A549 (cell line): ENCODE results near the gene ZC4H2. TPM values are rescaled to one million over a fixed set of nuclear protein-coding genes. Genes with fewer than 3 reads are reported as not detected.

Experiments
- ATAC-seq, 2 experiments: fragments of 200-7000 bp in 1 of 2; fragments of >200 bp in 1 of 2; cut with Nextera tagmentation in 1 of 2; cut with Tn5 transposase in 1 of 2; 3 replicates each; pipeline versions ENCODE4 v1.8.0 to v1.9.1; 2018 to 2020; ENCODE audit warnings: mild to moderate bottlenecking in 1 of 2, moderate library complexity in 1 of 2
- CTCF ChIA-PET: fragments of 300-600 bp; sonication (Branson Sonifier 250); formaldehyde crosslinking; extraction: SDS; loops from one replicate; lab custom pipeline; 2021; ENCODE audit warnings: antibody characterized with exemption, inconsistent platforms; lab: Yijun Ruan, JAX
- POLR2A ChIA-PET: fragments of 350-600 bp; formaldehyde crosslinking; extraction: SDS; loops from one replicate; lab custom pipeline; 2021; ENCODE audit warnings: antibody characterized with exemption, inconsistent platforms; lab: Yijun Ruan, JAX
- DNase-seq, 2 experiments: peaks; one replicate each; pipeline versions ENCODE4 v3.0.0 to v3.0.0-alpha.2; 2011 to 2016; ENCODE audit warnings: low read depth in 1 of 2, low spot score in 1 of 2
- FAIRE-seq: peaks from 2 replicates; lab custom pipeline; 2011; peaks lifted over from hg19 to GRCh38; lab: Jason Lieb, UNC
- H3K27ac ChIP-seq, 2 experiments: fragments of >200 bp; sonication (Bioruptor Twin); formaldehyde crosslinking; 3 replicates each; pipeline ENCODE4 v1.5.1; 2016 to 2017
- H3K4me1 ChIP-seq: fragments of >200 bp; sonication (Bioruptor Twin); formaldehyde crosslinking; 3 replicates; pipeline ENCODE4 v1.6.1; 2016
- H3K4me2 ChIP-seq: fragments of >200 bp; sonication (Bioruptor Twin); formaldehyde crosslinking; 3 replicates; pipeline ENCODE4 v1.6.1; 2016
- H3K4me3 ChIP-seq: fragments of >200 bp; sonication (Bioruptor Twin); formaldehyde crosslinking; 3 replicates; pipeline ENCODE4 v1.5.1; 2016
- H3K9me3 ChIP-seq: fragments of >200 bp; sonication (Bioruptor Twin); formaldehyde crosslinking; 3 replicates; pipeline ENCODE4 v1.6.1; 2016
- EHF ChIP-seq: fragments of 250-450 bp; sonication (Bioruptor Pico); IDR thresholded peaks from 2 replicates; pipeline ENCODE4 v1.5.0; 2020; ENCODE audit warnings: mild to moderate bottlenecking
- FOSB ChIP-seq: fragments of 250-450 bp; sonication (Bioruptor Pico); IDR thresholded peaks from 2 replicates; pipeline ENCODE4 v1.5.0; 2020; ENCODE audit warnings: mild to moderate bottlenecking, moderate library complexity
- FOSL2 ChIP-seq, 2 experiments: fragments of 450-650 bp in 1 of 2; fragments of >200 bp in 1 of 2; sonication (Bioruptor Twin) in 1 of 2; formaldehyde crosslinking; IDR thresholded peaks; 2 replicates each; pipeline versions ENCODE4 v1.5.0 to v1.6.1; 2016 to 2020; ENCODE audit warnings: mild to moderate bottlenecking in 1 of 2, moderate library complexity in 1 of 2
- HDAC2 ChIP-seq: fragments of 200-600 bp; sonication (generic); IDR thresholded peaks from 2 replicates; pipeline ENCODE4 v1.6.1; 2016
- MAX ChIP-seq: IDR thresholded peaks from 2 replicates; pipeline ENCODE4 v1.6.1; 2012
- MYC ChIP-seq: IDR thresholded peaks from 2 replicates; pipeline ENCODE4 v1.6.1; 2012; ENCODE audit warnings: mild to moderate bottlenecking, inconsistent platforms, low read length, improper control_type of control experiment, borderline replicate concordance
- NPAS2 ChIP-seq: fragments of 250-450 bp; sonication (Bioruptor Pico); IDR thresholded peaks from 2 replicates; pipeline ENCODE4 v1.8.0; 2022; ENCODE audit warnings: mild to moderate bottlenecking, moderate library complexity, borderline replicate concordance
- NR3C1 ChIP-seq: fragments of >200 bp; sonication (Bioruptor Twin); formaldehyde crosslinking; IDR thresholded peaks from 3 replicates; pipeline ENCODE4 v1.6.1; 2017
- POLR2A ChIP-seq: IDR thresholded peaks from 2 replicates; pipeline ENCODE4 v1.6.1; 2012; ENCODE audit warnings: mild to moderate bottlenecking, low read length
- RAD21 ChIP-seq, 2 experiments: fragments of >200 bp in 1 of 2; sonication (Bioruptor Twin) in 1 of 2; formaldehyde crosslinking in 1 of 2; IDR thresholded peaks in 1 of 2; conservative IDR thresholded peaks in 1 of 2; 2 replicates in 1 of 2; 3 replicates in 1 of 2; pipeline ENCODE4 v1.6.1; 2012 to 2018; ENCODE audit warnings: inconsistent platforms in 1 of 2
- RNF2 ChIP-seq: fragments of 200-600 bp; sonication (generic); IDR thresholded peaks from 2 replicates; pipeline ENCODE4 v1.6.1; 2016; ENCODE audit warnings: low read depth, mild to moderate bottlenecking, antibody characterized with exemption, moderate library complexity, borderline replicate concordance
- SREBF2 ChIP-seq: fragments of 450-650 bp; IDR thresholded peaks from 2 replicates; pipeline ENCODE4 v1.6.1; 2014; ENCODE audit warnings: mild to moderate bottlenecking, moderate library complexity
- TP53 ChIP-seq: fragments of 250-450 bp; sonication (Bioruptor Pico); IDR thresholded peaks from 2 replicates; pipeline ENCODE4 v1.5.0; 2021; ENCODE audit warnings: mild to moderate bottlenecking, moderate library complexity
- ZSCAN20 ChIP-seq: fragments of 250-450 bp; sonication (Bioruptor Pico); IDR thresholded peaks from 2 replicates; pipeline ENCODE4 v1.8.0; 2022; ENCODE audit warnings: mild to moderate bottlenecking, moderate library complexity
- WGBS: methylation state at CpG from one replicate; pipeline ENCODE4 v1.1.6; 2017; ENCODE audit errors: missing lambda C conversion rate; 5-methylcytosine and 5-hydroxymethylcytosine counted together
- polyA minus RNA-seq: library from RNA; depleted of rRNA, polyadenylated mRNA; stranded (reverse); fragments of >200 nt; gene quantifications from 2 replicates; pipeline ENCODE4 v1.2.3, GENCODE V29; 2011; rRNA and poly(A)+ RNA removed
- polyA plus RNA-seq, 4 experiments: library from polyadenylated mRNA; depleted of rRNA in 3 of 4; stranded (reverse); fragments of >200 nt; fragmentation: RNase III in 1 of 4; extraction: RNeasy Plus Mini Kit Qiagen cat#74134 plus additional on column Dnase treatment in 1 of 4; gene quantifications; 2 replicates in 3 of 4; 3 replicates in 1 of 4; pipeline ENCODE4 v1.2.3, GENCODE V29; 2011 to 2017
- TF ChIP-seq, protein P1 (sequence below): IDR thresholded peaks from 2 replicates; pipeline ENCODE4 v1.6.1; 2012; ENCODE audit warnings: low read depth, borderline replicate concordance
- TF ChIP-seq, protein P2 (sequence below): fragments of 200-600 bp; sonication (generic); IDR thresholded peaks from 2 replicates; pipeline ENCODE4 v1.6.1; 2016; ENCODE audit warnings: antibody characterized with exemption, mild to moderate bottlenecking, moderate library complexity
- TF ChIP-seq, protein P3 (sequence below): fragments of 250-450 bp; sonication (Bioruptor Pico); IDR thresholded peaks from 2 replicates; pipeline ENCODE4 v1.5.0; 2020; ENCODE audit warnings: low read depth, mild to moderate bottlenecking, moderate library complexity

Gene ZC4H2
- polyA plus RNA-seq (2011; rRNA removed) = 6.0 and 7.4 TPM in 2 replicates
- polyA plus RNA-seq (2012; cell fraction: cytosol; rRNA removed) = 2.0 and 2.2 TPM in 2 replicates
- 2.3 and 3.9 TPM in 2 replicates for polyA plus RNA-seq (2012; cell fraction: nucleus; rRNA removed)
- polyA plus RNA-seq (2017; fragmentation: RNase III; extraction: RNeasy Plus Mini Kit Qiagen cat#74134 plus additional on column Dnase treatment) = 2.8 to 4.2 TPM (median 3.7 TPM) in 3 replicates
- 2.8 and 3.3 TPM in 2 replicates for polyA minus RNA-seq

DNA sequence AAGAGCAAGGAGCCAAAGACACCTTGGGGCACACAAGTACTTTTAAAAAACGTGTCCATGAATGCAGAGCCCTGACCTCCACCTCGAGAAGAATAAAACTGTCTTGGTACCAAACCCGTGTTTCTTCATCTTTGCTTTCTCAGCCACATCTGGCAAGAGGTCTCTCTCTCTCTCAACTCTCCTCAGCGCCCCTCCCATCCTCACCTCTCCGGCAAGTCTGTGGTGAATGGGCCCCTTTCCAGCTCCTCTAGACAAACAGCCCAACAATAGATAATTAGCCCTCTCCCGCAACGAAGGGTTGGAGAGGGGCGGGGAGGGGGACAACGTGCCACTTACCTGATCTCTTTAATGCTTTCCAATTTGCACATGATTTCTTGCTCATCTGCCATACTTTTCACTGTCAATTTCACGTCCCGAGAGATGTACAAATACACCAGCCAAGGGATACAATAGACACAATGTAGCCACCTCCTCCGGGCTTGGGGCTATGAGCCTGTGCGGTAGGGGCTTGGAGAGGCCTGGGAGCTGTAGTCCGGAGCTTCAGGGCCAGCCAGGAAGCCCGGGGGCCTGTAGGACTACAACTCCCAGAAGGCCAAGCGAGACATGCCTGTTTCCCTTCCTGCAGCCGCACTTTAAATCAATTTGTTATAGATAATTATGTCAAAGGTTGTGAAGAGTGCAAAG is at the start of gene ZC4H2:
TSS of gene ZC4H2 (minus strand) at position 462 of the 684 bp plus-strand sequence. CDS start at position 389, 73 bp downstream.
- FAIRE-seq = peak; percentile 94
- POLR2A ChIA-PET = no interaction called here
- WGBS = 1% methylated on average over 17 of the region's 17 CpGs

DNA sequence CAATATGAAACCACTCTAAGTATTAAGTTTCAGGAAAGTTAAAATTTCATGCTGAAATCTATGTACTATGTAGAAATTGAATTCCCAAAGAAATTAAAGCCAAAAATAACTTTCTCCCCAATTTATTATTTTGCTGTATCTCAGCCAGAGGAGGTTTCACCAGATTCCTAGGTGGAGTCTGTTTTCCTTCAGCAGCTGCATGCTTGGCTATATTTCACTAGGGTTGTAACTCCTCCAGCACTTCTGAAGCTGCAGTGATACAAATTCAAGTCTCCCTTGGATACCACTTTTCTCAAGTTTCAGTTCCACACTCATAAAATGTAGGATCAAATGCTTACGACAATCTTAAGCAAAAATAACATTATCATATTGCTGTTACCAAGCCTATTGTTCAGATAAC is 41.2 kb upstream of the ZC4H2 start:
- ChIA-PET CTCF (no interaction called here), POLR2A (no interaction called here)
- no peak overlapping the region for H3K4me3 ChIP-seq
- no peak for FAIRE-seq
- H3K4me2 ChIP-seq = no peak overlapping the region
- no peak overlapping the region for H3K27ac ChIP-seq
- no peak for ATAC-seq
- TF ChIP-seq NR3C1 = no peak
- TF ChIP-seq, protein P1, sequence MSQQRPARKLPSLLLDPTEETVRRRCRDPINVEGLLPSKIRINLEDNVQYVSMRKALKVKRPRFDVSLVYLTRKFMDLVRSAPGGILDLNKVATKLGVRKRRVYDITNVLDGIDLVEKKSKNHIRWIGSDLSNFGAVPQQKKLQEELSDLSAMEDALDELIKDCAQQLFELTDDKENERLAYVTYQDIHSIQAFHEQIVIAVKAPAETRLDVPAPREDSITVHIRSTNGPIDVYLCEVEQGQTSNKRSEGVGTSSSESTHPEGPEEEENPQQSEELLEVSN = no peak
- TF ChIP-seq NPAS2 = no peak
- no peak for TF ChIP-seq POLR2A
- TF ChIP-seq FOSB (CRISPR knock-in tag) = no peak
- TF ChIP-seq, protein P2, sequence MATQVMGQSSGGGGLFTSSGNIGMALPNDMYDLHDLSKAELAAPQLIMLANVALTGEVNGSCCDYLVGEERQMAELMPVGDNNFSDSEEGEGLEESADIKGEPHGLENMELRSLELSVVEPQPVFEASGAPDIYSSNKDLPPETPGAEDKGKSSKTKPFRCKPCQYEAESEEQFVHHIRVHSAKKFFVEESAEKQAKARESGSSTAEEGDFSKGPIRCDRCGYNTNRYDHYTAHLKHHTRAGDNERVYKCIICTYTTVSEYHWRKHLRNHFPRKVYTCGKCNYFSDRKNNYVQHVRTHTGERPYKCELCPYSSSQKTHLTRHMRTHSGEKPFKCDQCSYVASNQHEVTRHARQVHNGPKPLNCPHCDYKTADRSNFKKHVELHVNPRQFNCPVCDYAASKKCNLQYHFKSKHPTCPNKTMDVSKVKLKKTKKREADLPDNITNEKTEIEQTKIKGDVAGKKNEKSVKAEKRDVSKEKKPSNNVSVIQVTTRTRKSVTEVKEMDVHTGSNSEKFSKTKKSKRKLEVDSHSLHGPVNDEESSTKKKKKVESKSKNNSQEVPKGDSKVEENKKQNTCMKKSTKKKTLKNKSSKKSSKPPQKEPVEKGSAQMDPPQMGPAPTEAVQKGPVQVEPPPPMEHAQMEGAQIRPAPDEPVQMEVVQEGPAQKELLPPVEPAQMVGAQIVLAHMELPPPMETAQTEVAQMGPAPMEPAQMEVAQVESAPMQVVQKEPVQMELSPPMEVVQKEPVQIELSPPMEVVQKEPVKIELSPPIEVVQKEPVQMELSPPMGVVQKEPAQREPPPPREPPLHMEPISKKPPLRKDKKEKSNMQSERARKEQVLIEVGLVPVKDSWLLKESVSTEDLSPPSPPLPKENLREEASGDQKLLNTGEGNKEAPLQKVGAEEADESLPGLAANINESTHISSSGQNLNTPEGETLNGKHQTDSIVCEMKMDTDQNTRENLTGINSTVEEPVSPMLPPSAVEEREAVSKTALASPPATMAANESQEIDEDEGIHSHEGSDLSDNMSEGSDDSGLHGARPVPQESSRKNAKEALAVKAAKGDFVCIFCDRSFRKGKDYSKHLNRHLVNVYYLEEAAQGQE = no peak
- TF ChIP-seq HDAC2 = no peak
- TF ChIP-seq EHF (CRISPR knock-in tag) = no peak
- no peak for TF ChIP-seq RNF2
- TF ChIP-seq TP53 = no peak
- TF ChIP-seq, all 56 proteins: peak for 0
- no peaks in the 10 kb centered on the region for H3K9me3 ChIP-seq
- 6% methylated on average over 1 of the region's 1 CpG for WGBS
- no peaks in the 10 kb centered on the region for H3K4me1 ChIP-seq
- no peak for DNase-seq

More for the DNA sequence above, at the start of gene ZC4H2:
- ATAC-seq (peak; percentile 99 to 100), DNase-seq (peak; percentile 48 to 69)
- Histone ChIP-seq H3K4me3 (peak within 1 kb of the TSS; percentile 58), H3K27ac (peak within 1 kb of the TSS; percentile 35 to 67; a peak in 4 of 6 replicates), H3K4me2 (peak within 1 kb of the TSS; percentile 82), H3K9me3 (no peaks in the 10 kb centered on the region), H3K4me1 (no peaks in the 10 kb centered on the region)
- TF ChIP-seq FOSL2 (IDR thresholded peaks at IDR 0.05) (no peak), FOSL2 (CRISPR knock-in tag; IDR thresholded peaks at IDR 0.05) (no peak), MYC (no peak), MAX (no peak), RAD21 (conservative IDR thresholded peaks at IDR 0.05 in 1 of 2, IDR thresholded peaks at IDR 0.05 in 1 of 2) (no peak), SREBF2 (no peak), ZSCAN20 (CRISPR knock-in tag) (no peak)
- TF ChIP-seq, protein P3, sequence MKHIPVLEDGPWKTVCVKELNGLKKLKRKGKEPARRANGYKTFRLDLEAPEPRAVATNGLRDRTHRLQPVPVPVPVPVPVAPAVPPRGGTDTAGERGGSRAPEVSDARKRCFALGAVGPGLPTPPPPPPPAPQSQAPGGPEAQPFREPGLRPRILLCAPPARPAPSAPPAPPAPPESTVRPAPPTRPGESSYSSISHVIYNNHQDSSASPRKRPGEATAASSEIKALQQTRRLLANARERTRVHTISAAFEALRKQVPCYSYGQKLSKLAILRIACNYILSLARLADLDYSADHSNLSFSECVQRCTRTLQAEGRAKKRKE (CRISPR knock-in tag) = no peak
- CTCF ChIA-PET = interaction anchor here (1.1 kb wide), 1 partner anchor 59 kb away, joined by 3 read pairs; the partner anchor contains the start of gene ZC3H12B
